HG03354 (cell line): Measurements from ENCODE around the gene TMEM117.
"Not testable (repeated sequence)": the region's sequence is repeated elsewhere in the genome, so short reads cannot be mapped to it uniquely, and the experiment has no call there.

Source experiments
- ATAC-seq: cut with Tn5 transposase; IDR thresholded peaks from one replicate; pipeline ENCODE4 v1.9.1; 2021; ENCODE audit warnings: mild to moderate bottlenecking; ENCODE audit not compliant: unreplicated experiment, poor library complexity, severe bottlenecking

Gene TMEM117

GRCh38 chr12:43836475-43836989, 651 bp downstream of the TMEM117 start:
- ATAC-seq = peak; percentile 47

- no peak for ATAC-seq
These were observed 4.5 kb downstream of the TMEM117 start for GRCh38 chr12:43840338-43840737.

- ATAC-seq = no peak
These were observed 5.4 kb downstream of the TMEM117 start for GRCh38 chr12:43841253-43841652.

- no peak for ATAC-seq
These were observed 6.4 kb downstream of the TMEM117 start for GRCh38 chr12:43842259-43842658.

- not testable (repeated sequence) for ATAC-seq
These were observed 11.7 kb downstream of the TMEM117 start for GRCh38 chr12:43847425-43848225.

GRCh38 chr12:43848226-43848507, 12.3 kb downstream of the TMEM117 start:
- ATAC-seq = no peak

- no peak for ATAC-seq
These were observed 12.9 kb downstream of the TMEM117 start for GRCh38 chr12:43848786-43849185.

GRCh38 chr12:43852744-43853143, 16.9 kb downstream of the TMEM117 start:
- peak; percentile 49 for ATAC-seq

- ATAC-seq = no peak
These were observed 21.1 kb downstream of the TMEM117 start for GRCh38 chr12:43856972-43857371.

GRCh38 chr12:43858096-43858495, 22.2 kb downstream of the TMEM117 start:
- ATAC-seq = no peak

GRCh38 chr12:43858991-43859390, 23.1 kb downstream of the TMEM117 start:
- no peak for ATAC-seq

- no peak for ATAC-seq
These were observed 25.3 kb downstream of the TMEM117 start for GRCh38 chr12:43861015-43861839.

- ATAC-seq = no peak
These were observed 25.9 kb downstream of the TMEM117 start for GRCh38 chr12:43861840-43862150.

- no peak for ATAC-seq
These were observed 28.0 kb downstream of the TMEM117 start for GRCh38 chr12:43863770-43864366.

- not testable (repeated sequence) for ATAC-seq
These were observed 28.7 kb downstream of the TMEM117 start for GRCh38 chr12:43864557-43864956.

GRCh38 chr12:43869184-43869583, 33.3 kb downstream of the TMEM117 start:
- no peak for ATAC-seq

- ATAC-seq = not testable (repeated sequence)
These were observed 33.9 kb downstream of the TMEM117 start for GRCh38 chr12:43869765-43870164.

- not testable (repeated sequence) for ATAC-seq
These were observed 35.4 kb downstream of the TMEM117 start for GRCh38 chr12:43871258-43871657.

GRCh38 chr12:43872396-43872795, 36.5 kb downstream of the TMEM117 start:
- no peak for ATAC-seq

GRCh38 chr12:43878050-43878449, 42.2 kb downstream of the TMEM117 start:
- ATAC-seq = no peak

- no peak for ATAC-seq
These were observed 44.7 kb downstream of the TMEM117 start for GRCh38 chr12:43880547-43880946.
